Activated T-cell treated with anti-CD3 and anti-CD28 coated beads, Interleukin-2, amount 50 U/mL, for 48 hours (primary cell): ENCODE data around the gene BRCC3.
A peak's percentile ranks its signal among the peaks of the same experiment; 100 is the strongest.

ENCODE experiments used
- DNase-seq, 2 experiments: peaks; one replicate each; pipeline ENCODE4 v3.0.0-alpha.2; 2020

The BRCC3 gene

DNA sequence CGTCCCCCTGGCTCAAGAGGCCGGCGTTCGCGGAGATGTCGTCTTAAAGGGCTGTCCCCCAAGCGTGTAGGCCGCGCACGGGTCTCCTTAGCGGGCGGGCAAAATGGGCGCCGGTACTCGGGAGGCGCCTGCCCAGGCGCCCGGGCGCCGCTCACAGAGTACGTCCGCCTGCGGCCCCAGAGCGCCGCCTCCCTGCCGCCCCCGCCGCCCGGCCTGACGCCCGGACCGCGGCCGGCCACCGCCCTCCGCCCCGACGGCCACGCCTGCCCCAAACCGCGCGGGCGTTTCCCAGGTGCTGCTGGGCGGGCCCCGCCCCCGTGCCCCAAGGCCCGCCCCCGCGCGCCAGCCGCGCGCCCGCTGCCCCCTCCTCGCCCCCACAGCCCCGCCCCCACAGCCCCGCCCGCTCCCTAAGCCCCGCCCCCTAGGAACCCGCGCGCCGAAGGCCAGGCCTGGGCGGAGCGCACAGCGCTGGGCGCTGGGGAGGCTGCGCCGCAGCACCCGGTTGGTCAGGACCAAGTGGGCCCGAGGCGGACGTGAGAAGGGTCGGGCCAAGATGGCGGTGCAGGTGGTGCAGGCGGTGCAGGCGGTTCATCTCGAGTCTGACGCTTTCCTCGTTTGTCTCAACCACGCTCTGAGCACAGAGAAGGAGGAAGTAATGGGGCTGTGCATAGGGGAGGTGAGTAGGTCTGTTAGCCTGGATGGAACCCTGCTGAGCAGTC is at the start of gene BRCC3, which contains the start of the genes CMC4 and MTCP1:
TSS of gene BRCC3 (plus strand) at position 534 of the 719 bp plus-strand sequence. CDS start at position 554, 20 bp downstream.
TSS of gene CMC4 (minus strand) at position 162 of the 719 bp plus-strand sequence. CDS start 7,113 bp downstream, outside the sequence.
TSS of gene MTCP1 (minus strand) at position 162 of the 719 bp plus-strand sequence. CDS start 5,126 bp downstream, outside the sequence.
- peak; percentile 81 to 83 for DNase-seq

DNA sequence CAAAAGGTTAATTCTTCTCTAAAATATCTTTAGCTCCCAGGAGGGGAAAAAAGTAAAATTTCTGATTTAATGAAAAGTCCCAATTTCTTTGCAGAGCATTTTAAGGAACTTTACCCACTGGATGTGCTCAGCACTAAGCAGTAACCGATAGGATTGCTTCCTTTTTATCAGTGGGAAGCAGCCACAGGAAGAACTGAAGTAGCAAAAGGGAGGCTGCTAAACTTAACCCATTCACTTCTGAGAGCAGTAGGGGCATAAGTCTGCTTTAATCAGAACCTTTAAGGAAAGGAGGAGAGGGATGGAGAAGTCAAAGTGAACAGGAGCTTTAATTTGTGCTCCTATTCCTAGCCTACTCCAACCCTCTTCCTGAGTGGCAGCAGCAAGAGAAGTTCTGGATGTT is 48.7 kb upstream of the BRCC3 start, which contains the start of gene F8:
TSS of gene F8 (minus strand) at position 139 of the 400 bp plus-strand sequence. CDS start 171 bp downstream, outside the sequence.
- DNase-seq: no peak

DNA sequence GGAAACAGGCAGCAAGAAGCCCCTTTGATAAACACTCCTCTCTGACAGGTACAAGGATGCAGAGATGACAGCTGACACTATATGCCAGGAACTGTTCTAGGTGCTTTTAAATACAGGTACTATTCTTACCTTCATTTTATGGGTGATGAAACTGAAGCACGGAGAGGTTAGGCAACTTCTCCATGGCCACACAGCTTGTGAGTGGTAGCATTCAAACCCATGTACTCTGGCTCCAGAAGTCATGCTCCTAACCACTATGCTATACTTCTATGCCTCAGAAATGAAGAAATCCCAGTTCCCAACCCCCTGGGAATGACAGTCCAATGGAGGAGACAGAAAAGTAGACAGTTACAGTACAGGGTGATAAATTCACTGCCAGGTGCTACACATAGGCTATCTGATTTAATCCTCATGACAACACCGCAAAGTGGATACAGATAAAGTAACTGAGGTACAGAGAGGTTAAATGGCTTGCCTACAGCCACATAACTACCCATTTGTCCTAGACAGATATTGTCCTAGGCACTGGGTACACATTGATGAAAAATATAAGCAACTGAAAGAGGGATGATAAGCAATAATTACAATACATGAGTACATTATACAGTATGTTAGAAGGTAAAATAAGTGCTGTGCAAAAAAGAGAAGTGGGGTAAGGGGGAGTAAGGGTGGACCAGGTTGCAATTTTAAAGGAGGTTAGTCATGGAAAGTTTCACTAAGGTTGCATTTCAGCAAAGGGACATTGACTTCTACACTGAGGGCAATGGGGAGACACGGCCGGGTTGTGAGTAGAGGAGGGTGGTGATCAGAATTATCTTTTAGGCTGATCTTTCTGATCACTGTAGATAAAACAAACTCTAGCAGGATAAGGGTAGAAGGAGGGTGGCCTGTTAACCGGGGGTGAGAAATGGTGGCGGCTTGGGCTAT is 47.1 kb upstream of the BRCC3 start:
- no peak for DNase-seq

DNA sequence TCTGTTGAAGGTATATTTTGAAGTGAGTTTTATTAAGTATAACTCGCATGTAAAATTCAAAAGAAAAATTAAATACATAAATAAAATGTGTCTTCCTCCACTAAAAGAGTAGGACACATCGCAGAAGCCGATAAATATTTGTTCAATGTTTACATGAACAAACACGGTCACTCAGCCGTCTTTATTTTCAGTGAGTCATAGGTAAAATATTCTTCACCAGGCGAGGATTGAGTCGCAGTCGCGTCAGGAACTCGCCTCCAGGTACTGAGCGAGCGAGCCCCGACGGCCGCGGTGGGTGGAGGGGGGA is 44.9 kb upstream of the BRCC3 start:
- no peak for DNase-seq

DNA sequence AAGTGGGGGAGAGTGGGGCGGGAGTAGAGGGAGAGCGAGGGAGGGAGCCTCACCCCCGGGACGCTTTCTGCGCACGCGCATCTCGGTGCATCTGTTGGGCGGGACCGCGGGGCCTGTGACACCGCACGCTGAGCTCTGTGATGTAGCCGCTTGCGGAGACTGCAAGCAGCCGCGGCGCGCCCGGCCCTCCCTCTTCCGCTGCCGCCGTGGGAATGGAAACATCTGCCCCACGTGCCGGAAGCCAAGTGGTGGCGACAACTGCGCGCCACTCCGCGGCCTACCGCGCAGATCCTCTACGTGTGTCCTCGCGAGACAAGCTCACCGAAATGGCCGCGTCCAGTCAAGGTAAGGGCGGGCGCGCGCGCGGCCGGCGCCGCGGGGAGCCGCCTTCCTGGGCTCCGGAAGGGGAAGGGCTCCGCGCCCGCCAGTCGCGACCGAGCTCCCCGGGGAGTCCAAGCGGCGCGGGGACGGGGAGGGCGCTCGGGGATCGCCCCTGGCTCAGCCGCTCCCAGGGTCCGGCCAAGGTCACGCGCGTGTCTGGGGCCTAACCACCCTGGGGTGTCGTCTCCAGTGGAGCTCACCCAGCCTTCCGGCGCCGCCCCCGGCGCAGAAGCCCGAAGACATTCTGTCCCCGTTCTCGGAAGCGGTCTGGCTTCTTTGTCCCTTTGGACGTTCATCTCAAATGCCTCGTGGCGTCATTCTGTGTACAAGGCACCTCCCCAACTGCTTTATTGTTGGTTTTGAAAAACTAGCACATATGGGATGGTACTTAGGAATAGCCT is 44.4 kb upstream of the BRCC3 start, which contains the start of gene FUNDC2:
TSS of gene FUNDC2 (plus strand) at position 118 of the 782 bp plus-strand sequence. CDS start at position 213, 95 bp downstream.
- peak; percentile 90 to 93 for DNase-seq

DNA sequence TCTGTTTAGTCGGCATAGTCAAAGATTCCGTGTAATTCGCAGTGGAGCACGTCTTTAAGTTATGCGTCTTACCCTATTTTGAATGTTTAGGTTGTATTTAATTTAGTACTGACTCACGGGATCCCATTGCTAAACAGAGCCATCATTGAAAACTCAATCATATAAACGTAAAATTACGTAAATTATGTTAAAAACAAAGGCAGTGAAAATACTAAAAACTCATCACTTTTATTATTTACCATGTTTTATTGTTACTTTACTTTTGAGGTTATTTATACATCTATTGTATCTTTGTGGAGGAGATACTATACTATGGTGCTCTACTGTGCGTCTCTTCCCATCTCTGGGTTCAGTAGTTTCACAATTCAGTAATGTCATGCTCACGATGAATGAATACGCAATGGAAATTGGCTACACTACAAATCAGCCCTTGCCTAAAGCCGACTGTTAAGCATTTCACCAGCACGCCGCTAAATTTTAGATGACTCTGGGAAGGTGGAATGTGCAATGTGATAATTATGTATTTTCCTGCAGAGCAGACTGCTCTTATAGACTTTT is 43.7 kb upstream of the BRCC3 start:
- DNase-seq: no peak

- DNase-seq: no peak
Measured at GRCh38 chrX:155028129-155028528, 43.2 kb upstream of the BRCC3 start.

- DNase-seq: no peak
Measured at GRCh38 chrX:155028877-155029291, 42.4 kb upstream of the BRCC3 start.

- DNase-seq: no peak
Measured at GRCh38 chrX:155031657-155032056, 39.7 kb upstream of the BRCC3 start.

- DNase-seq: no peak
Measured at GRCh38 chrX:155035688-155036087, 35.6 kb upstream of the BRCC3 start.

DNA sequence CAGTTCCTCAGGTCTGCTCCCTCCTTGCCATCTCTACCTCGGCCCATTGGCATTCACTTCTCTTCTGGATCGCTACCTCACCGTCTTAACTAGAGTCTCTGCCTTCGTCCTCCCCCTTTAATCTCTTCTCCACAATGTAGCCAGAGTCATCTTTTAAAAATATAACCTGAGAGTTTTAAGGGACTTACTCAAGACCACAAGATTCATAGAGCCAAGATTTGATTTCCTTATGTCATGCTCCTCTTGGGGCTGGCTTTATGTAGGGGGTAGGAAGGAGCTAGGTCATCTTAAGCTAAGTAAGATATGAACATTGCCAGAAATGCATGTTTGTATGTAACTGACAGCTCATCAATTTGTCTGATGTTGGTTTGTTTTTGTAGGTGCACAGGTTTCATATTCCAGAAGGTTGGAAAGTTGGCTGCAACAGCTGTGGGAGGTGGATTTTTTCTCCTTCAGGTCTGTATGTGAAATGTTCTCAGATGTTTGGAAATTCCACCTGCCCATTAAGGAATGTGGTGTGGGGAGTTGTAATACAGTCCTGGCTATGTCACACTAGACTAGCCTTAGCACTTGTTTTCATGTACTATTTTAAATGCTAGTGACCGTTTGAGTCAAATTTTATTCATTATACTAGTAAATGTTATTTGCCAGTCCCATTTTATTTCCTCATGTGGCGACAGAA is 25.0 kb upstream of the BRCC3 start:
- DNase-seq: no peak

DNA sequence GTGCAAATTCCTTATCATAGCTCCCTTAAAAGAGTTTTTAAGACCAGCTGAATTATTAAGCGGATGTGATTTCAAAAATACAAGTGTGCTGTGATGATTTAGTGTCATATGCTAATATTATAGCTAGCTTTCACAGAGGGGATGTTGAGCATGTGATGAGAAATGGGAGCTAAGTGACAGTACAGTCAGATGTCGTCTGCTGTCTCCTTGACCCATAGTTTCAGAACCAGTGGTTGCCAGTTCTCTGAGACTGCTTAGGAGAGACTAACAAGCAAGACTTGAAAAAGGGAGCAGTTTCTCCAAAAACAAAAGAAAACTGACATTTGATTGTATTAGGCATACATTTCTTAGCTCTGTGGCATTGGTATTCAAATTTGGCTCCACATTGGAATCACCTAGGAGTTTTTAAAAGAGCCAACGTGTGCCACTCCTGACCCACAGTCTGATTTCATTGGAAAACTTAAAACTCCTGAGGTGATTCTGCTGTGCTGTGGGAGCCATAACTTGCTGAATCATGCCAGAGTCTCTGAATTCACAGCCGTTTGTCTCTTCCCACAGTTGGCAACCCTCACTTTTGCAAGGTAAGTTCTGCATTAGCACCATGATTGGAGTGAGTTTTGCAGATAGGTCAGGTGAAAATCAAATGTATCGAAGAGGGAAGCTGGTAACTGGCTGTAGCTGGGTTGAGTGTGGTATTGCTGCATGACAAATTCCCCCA is 24.3 kb upstream of the BRCC3 start:
- no peak for DNase-seq

GRCh38 chrX:155048977-155049619 is 22.2 kb upstream of the BRCC3 start:
- DNase-seq: peak; percentile 51 to 56

- DNase-seq: no peak
Measured at GRCh38 chrX:155052738-155053498, 18.4 kb upstream of the BRCC3 start.

- no peak for DNase-seq
Measured at GRCh38 chrX:155053656-155054055, 17.7 kb upstream of the BRCC3 start.

DNA sequence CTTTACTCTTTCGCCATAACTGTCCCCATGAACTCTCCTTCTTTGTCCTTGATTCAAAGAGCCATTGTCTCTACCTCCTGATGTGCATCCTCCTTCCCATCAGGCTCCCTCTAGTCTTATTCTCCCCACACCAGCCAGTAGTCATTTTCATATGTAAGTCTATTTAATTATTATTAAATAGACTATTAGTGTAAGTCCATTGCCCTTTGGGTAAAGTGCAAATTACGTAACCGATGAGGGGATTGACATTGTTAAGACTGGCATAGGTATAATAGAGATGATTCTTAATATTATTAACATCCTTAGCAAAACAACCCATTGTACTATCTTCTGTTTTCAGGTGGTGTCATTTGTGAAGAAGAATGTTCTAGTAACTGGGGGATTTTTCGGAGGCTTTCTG is 17.1 kb upstream of the BRCC3 start:
- no peak for DNase-seq

- no peak for DNase-seq
Measured at GRCh38 chrX:155055494-155055893, 15.8 kb upstream of the BRCC3 start.

- no peak for DNase-seq
Measured at GRCh38 chrX:155056471-155056870, 14.8 kb upstream of the BRCC3 start.
